Measurements from ENCODE around the gene AK5. TPM values are rescaled to one million over a fixed set of nuclear protein-coding genes. Genes with fewer than 3 reads are reported as not detected.

The AK5 gene
- total and polyA plus RNA-seq, 2 of the 13 experiments (the other 11 are each of a cell fraction or from before 2014, with no cell fraction given), result not detected

DNA sequence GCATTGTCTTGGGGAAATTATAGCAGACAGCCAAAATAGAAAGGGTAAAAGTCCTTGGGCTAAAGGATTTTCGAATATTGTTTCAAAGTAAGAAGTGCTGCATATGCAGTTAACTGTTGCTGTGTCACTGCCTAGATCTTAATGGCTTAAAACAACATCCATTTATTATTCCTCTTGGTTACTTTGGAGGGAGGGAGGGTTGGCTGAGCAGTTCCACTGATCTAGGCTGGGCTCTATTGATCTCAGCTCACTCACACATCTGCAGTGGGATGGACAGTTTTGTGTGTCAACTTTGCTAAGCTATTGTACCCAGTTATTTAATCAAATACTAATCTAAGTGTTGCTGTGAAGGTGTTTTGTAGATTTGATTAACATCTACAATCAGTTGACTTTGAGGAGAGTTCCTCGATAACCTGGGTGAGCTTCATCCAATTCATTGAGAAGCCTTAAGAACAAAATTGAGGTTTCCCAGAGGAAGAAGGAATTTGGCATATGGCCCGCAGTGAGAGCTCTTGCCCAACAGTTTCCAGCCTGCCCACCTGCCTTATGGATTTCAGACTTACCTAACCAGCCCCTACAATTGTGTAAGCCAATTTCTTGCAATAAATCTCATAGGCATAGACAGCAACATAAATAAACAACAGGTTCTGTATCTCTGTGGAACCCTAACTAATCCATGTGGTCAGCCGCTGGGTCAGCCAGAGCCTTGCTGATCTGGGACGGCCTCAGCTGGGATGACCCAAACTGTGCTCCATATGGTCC is 187.3 kb downstream of the AK5 start:
- ChIA-PET POLR2A (no interaction called here), CTCF (ENCODE audit: low intra/inter-chr PET ratio, low total read pairs) (no interaction called here)
- no peak for DNase-seq (ENCODE audit: low spot score)
- no peak for ATAC-seq
- H3K27ac ChIP-seq (ENCODE audit: extremely low read length, insufficient read depth, low read length), result no peak overlapping the region
- no peaks in the 10 kb centered on the region for H3K9me3 ChIP-seq (ENCODE audit: low read length)
- no peaks in the 10 kb centered on the region for H4K20me1 ChIP-seq (ENCODE audit: insufficient read depth, low read length)
- H3K36me3 ChIP-seq (replicated peaks in 1 of 2; ENCODE audit: control insufficient read depth in 1 of 2, insufficient read depth in 2 of 2, low read length in 2 of 2), result no peaks in the 10 kb centered on the region
- H3K4me1 ChIP-seq (ENCODE audit: insufficient read depth, low read length), result no peaks in the 10 kb centered on the region
- no peak overlapping the region for H3K9ac ChIP-seq (ENCODE audit: insufficient read depth, low read depth, low read length)
- intact Hi-C loops (cut with micrococcal nuclease; ENCODE audit: unreplicated experiment) (no loop called here), in situ Hi-C loops (cut with HindIII; ENCODE audit: extremely low pct_ligation_motif_present, low pct_unique_long_range_greater_than_20kb) (no loop called here)
- H2AFZ ChIP-seq (ENCODE audit: low read length), result no peak overlapping the region
- no peak overlapping the region for H3K4me3 ChIP-seq (replicated peaks in 1 of 3; ENCODE audit: insufficient read depth in 1 of 3, low read depth in 2 of 3, low read length in 3 of 3)
- no TSS peak for BruUV-seq (replicated peaks)
- no peak for FAIRE-seq
- TF ChIP-seq MTA1 (CRISPR knock-in tag; IDR thresholded peaks at IDR 0.05; ENCODE audit: borderline replicate concordance) (no peak), JUND (CRISPR knock-in tag; IDR thresholded peaks at IDR 0.05) (no peak), ZNF790 (CRISPR knock-in tag; IDR thresholded peaks at IDR 0.05; ENCODE audit: borderline replicate concordance) (no peak), ZMYM3 (CRISPR knock-in tag; IDR thresholded peaks at IDR 0.05) (no peak), ARNT (IDR thresholded peaks at IDR 0.05) (no peak), STAT5B (CRISPR knock-in tag; IDR thresholded peaks at IDR 0.05) (no peak), EP300 (IDR thresholded peaks at IDR 0.05; ENCODE audit: low read depth in 2 of 2, low read length in 2 of 2) (no peak), EP300 (CRISPR knock-in tag; IDR thresholded peaks at IDR 0.05; ENCODE audit: borderline replicate concordance) (no peak)
- TF ChIP-seq, protein P1, sequence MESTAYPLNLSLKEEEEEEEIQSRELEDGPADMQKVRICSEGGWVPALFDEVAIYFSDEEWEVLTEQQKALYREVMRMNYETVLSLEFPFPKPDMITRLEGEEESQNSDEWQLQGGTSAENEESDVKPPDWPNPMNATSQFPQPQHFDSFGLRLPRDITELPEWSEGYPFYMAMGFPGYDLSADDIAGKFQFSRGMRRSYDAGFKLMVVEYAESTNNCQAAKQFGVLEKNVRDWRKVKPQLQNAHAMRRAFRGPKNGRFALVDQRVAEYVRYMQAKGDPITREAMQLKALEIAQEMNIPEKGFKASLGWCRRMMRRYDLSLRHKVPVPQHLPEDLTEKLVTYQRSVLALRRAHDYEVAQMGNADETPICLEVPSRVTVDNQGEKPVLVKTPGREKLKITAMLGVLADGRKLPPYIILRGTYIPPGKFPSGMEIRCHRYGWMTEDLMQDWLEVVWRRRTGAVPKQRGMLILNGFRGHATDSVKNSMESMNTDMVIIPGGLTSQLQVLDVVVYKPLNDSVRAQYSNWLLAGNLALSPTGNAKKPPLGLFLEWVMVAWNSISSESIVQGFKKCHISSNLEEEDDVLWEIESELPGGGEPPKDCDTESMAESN (CRISPR knock-in tag; conservative IDR thresholded peaks at IDR 0.05), result no peak
- TF ChIP-seq, protein P2, sequence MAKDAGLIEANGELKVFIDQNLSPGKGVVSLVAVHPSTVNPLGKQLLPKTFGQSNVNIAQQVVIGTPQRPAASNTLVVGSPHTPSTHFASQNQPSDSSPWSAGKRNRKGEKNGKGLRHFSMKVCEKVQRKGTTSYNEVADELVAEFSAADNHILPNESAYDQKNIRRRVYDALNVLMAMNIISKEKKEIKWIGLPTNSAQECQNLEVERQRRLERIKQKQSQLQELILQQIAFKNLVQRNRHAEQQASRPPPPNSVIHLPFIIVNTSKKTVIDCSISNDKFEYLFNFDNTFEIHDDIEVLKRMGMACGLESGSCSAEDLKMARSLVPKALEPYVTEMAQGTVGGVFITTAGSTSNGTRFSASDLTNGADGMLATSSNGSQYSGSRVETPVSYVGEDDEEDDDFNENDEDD (CRISPR knock-in tag; IDR thresholded peaks at IDR 0.05; ENCODE audit: borderline replicate concordance), result no peak
- H3K27me3 ChIP-seq (ENCODE audit: control insufficient read depth in 1 of 2, insufficient read depth in 2 of 2, low read length in 2 of 2), result peaks cover 0 to 8% of the 10 kb centered on the region in 2 experiments; a peak in 1 of 5 replicates
- no peak overlapping the region for H3K4me2 ChIP-seq (ENCODE audit: low read depth, low read length)
- no peaks in the 10 kb centered on the region for H3K79me2 ChIP-seq (ENCODE audit: insufficient read depth, low read length)
- 3% methylated on average over 5 of the region's 5 CpGs for WGBS (ENCODE audit: low lambda C conversion rate)
